ENCODE data around the gene MAP2K5. TPM values are rescaled to one million over a fixed set of nuclear protein-coding genes. Genes with fewer than 3 reads are reported as not detected.
A peak's percentile ranks its signal among the peaks of the same experiment; 100 is the strongest.

MAP2K5 gene
- total and polyA plus RNA-seq, 4 donors = 3.8 to 6.4 (median 5.6) TPM

GRCh38 chr15:67843092-67843501 is 300.6 kb downstream of the MAP2K5 start:
- Histone ChIP-seq H3K27ac (ENCODE audit: low read depth in 1 of 2, low read length in 2 of 2) (no peak overlapping the region), H3K4me1 (ENCODE audit: control insufficient read depth in 4 of 4, insufficient read depth in 4 of 4, low read length in 3 of 4) (peaks cover 4 to 22% (median 15%) of the 10 kb centered on the region in 4 donors), H3K36me3 (ENCODE audit: control insufficient read depth in 4 of 4, insufficient read depth in 3 of 4, low read depth in 1 of 4, low read length in 3 of 4) (no peaks in the 10 kb centered on the region), H3K4me3 (ENCODE audit: low read depth in 1 of 3, low read length in 3 of 3) (no peak overlapping the region), H3K27me3 (ENCODE audit: control insufficient read depth in 4 of 4, insufficient read depth in 4 of 4, low read length in 3 of 4) (no peaks in the 10 kb centered on the region), H3K9ac (ENCODE audit: low read depth in 1 of 2, low read length in 2 of 2) (no peak overlapping the region), H3K9me3 (ENCODE audit: control insufficient read depth in 4 of 4, low read length in 3 of 4) (no peaks in the 10 kb centered on the region)
- 95% methylated on average over 7 of the region's 7 CpGs for WGBS
- TF ChIP-seq TAF1 (conservative IDR thresholded peaks at IDR 0.05) (no peak), NR2F2 (IDR thresholded peaks at IDR 0.05) (no peak), ATF3 (IDR thresholded peaks at IDR 0.05) (no peak), ZBTB33 (IDR thresholded peaks at IDR 0.05) (no peak), REST (IDR thresholded peaks at IDR 0.05) (no peak), MAX (IDR thresholded peaks at IDR 0.05) (no peak), FOXA1 (IDR thresholded peaks at IDR 0.05) (no peak), CTCF (IDR thresholded peaks at IDR 0.05; ENCODE audit: low read depth, low read length, missing input control) (no peak), RXRA (IDR thresholded peaks at IDR 0.05) (no peak)
- no peak for DNase-seq (ENCODE audit: low spot score)

- H3K9ac ChIP-seq (ENCODE audit: low read depth in 1 of 2, low read length in 2 of 2) = no peak overlapping the region
- DNase-seq (ENCODE audit: low spot score) = no peak
- H3K27me3 ChIP-seq (ENCODE audit: control insufficient read depth in 4 of 4, insufficient read depth in 4 of 4, low read length in 3 of 4) = no peaks in the 10 kb centered on the region
- no peaks in the 10 kb centered on the region for H3K9me3 ChIP-seq (ENCODE audit: control insufficient read depth in 4 of 4, low read length in 3 of 4)
- H3K4me3 ChIP-seq (ENCODE audit: low read depth in 1 of 3, low read length in 3 of 3) = no peak overlapping the region
- WGBS = 81% methylated on average over 7 of the region's 7 CpGs
- H3K4me1 ChIP-seq (ENCODE audit: control insufficient read depth in 4 of 4, insufficient read depth in 4 of 4, low read length in 3 of 4) = peaks cover 1 to 18% (median 10%) of the 10 kb centered on the region in 4 donors
- H3K27ac ChIP-seq (ENCODE audit: low read depth in 1 of 2, low read length in 2 of 2) = no peak overlapping the region
- no peak for TF ChIP-seq GABPA (IDR thresholded peaks at IDR 0.05 in 1 of 2, conservative IDR thresholded peaks at IDR 0.05 in 1 of 2)
- TF ChIP-seq RXRA (IDR thresholded peaks at IDR 0.05) = no peak
- peak; percentile 57 for TF ChIP-seq NR2F2 (IDR thresholded peaks at IDR 0.05)
- no peak for TF ChIP-seq CTCF (IDR thresholded peaks at IDR 0.05; ENCODE audit: low read depth, low read length, missing input control)
- no peaks in the 10 kb centered on the region for H3K36me3 ChIP-seq (ENCODE audit: control insufficient read depth in 4 of 4, insufficient read depth in 3 of 4, low read depth in 1 of 4, low read length in 3 of 4)
Observed at GRCh38 chr15:67843571-67844387, 301.3 kb downstream of the MAP2K5 start.

Measured in liver (tissue), 9 donors.